IMR-90 (cell line): ENCODE data around the gene RGS10. TPM values are rescaled to one million over a fixed set of nuclear protein-coding genes. Genes with fewer than 3 reads are reported as not detected.

Experiments used
- ATAC-seq: fragments of 200-7000 bp; cut with Tn5 transposase; 2 replicates; pipeline ENCODE4 v1.9.1; 2020; ENCODE audit warnings: low read depth, mild to moderate bottlenecking, moderate library complexity
- BruUV-seq: library from RNA; stranded (reverse); fragments of 400-500 nt; replicated peaks from 2 replicates; lab custom pipeline; 2021; lab: Mats Ljungman, UMichigan
- CTCF ChIA-PET: fragments of 300-600 bp; formaldehyde crosslinking; extraction: SDS; loops from one replicate; lab custom pipeline; 2021; ENCODE audit warnings: antibody characterized with exemption; lab: Yijun Ruan, JAX
- POLR2A ChIA-PET: fragments of 300-600 bp; sonication (Branson Sonifier 250); formaldehyde crosslinking; loops from one replicate; lab custom pipeline; 2022; ENCODE audit warnings: antibody characterized with exemption; ENCODE audit not compliant: unreplicated experiment; lab: Charles Lee
- DNase-seq: peaks from one replicate; pipeline ENCODE4 v3.0.0; 2013
- H2AFZ ChIP-seq: replicated peaks from 2 replicates; pipeline ENCODE3; 2013; ENCODE audit warnings: low read length, mild to moderate bottlenecking; ENCODE audit not compliant: poor library complexity
- H2AK5ac ChIP-seq: 2 replicates; pipeline ENCODE4 v1.6.1; 2013; ENCODE audit warnings: low read depth, low read length, inconsistent platforms
- H2AK9ac ChIP-seq: replicated peaks from 2 replicates; pipeline ENCODE3; 2013; ENCODE audit warnings: mild to moderate bottlenecking, low read depth, low read length, moderate library complexity; ENCODE audit not compliant: poor library complexity
- H2BK120ac ChIP-seq: 2 replicates; pipeline ENCODE4 v1.6.1; 2013; ENCODE audit warnings: low read depth, low read length, inconsistent platforms
- H2BK15ac ChIP-seq: 3 replicates; pipeline ENCODE4 v1.6.1; 2013; ENCODE audit warnings: low read depth, low read length, inconsistent platforms
- H2BK20ac ChIP-seq: 2 replicates; pipeline ENCODE4 v1.6.1; 2013; ENCODE audit warnings: low read depth, mild to moderate bottlenecking, inconsistent platforms, low read length, moderate library complexity
- H2BK5ac ChIP-seq: 2 replicates; pipeline ENCODE4 v1.6.1; 2013; ENCODE audit warnings: mild to moderate bottlenecking, low read depth, low read length, inconsistent platforms; ENCODE audit not compliant: poor library complexity, severe bottlenecking
- H3K14ac ChIP-seq: replicated peaks from 2 replicates; pipeline ENCODE4 v1.6.1; 2013; ENCODE audit warnings: low read depth, low read length, inconsistent platforms
- H3K18ac ChIP-seq: 2 replicates; pipeline ENCODE4 v1.6.1; 2013; ENCODE audit warnings: low read depth, low read length, control low read depth
- H3K23ac ChIP-seq: 2 replicates; pipeline ENCODE4 v1.6.1; 2013; ENCODE audit warnings: low read depth, low read length, inconsistent platforms
- H3K27ac ChIP-seq: 2 replicates; pipeline ENCODE4 v1.5.1; 2013; ENCODE audit warnings: mild to moderate bottlenecking, control low read depth, low read length; ENCODE audit not compliant: insufficient read depth
- H3K27me3 ChIP-seq: 2 replicates; pipeline ENCODE4 v1.6.1; 2013; ENCODE audit warnings: low read length; ENCODE audit not compliant: control insufficient read depth, insufficient read depth
- H3K36me3 ChIP-seq: 2 replicates; pipeline ENCODE4 v1.6.1; 2013; ENCODE audit warnings: low read length, mixed read lengths; ENCODE audit not compliant: control insufficient read depth, insufficient read depth
- H3K4ac ChIP-seq: 2 replicates; pipeline ENCODE4 v1.6.1; 2013; ENCODE audit warnings: low read depth, low read length, inconsistent platforms
- H3K4me1 ChIP-seq: 2 replicates; pipeline ENCODE4 v1.6.1; 2013; ENCODE audit warnings: low read length, mixed read lengths; ENCODE audit not compliant: control insufficient read depth, insufficient read depth
- H3K4me2 ChIP-seq: 2 replicates; pipeline ENCODE4 v1.6.1; 2013; ENCODE audit warnings: low read depth, mild to moderate bottlenecking, control low read depth, low read length, moderate library complexity
- H3K4me3 ChIP-seq: 2 replicates; pipeline ENCODE4 v1.5.1; 2013; ENCODE audit warnings: low read depth, mild to moderate bottlenecking, control low read depth, low read length, moderate library complexity; ENCODE audit not compliant: insufficient read depth
- H3K56ac ChIP-seq: 2 replicates; pipeline ENCODE4 v1.6.1; 2013; ENCODE audit warnings: low read length, inconsistent platforms; ENCODE audit not compliant: insufficient read depth; ENCODE audit errors: extremely low read depth
- H3K79me1 ChIP-seq, 2 experiments: 2 replicates each; pipeline ENCODE4 v1.6.1; 2013; ENCODE audit warnings: low read length in 2 of 2, inconsistent platforms in 1 of 2, low read depth in 1 of 2
- H3K9ac ChIP-seq: 2 replicates; pipeline ENCODE4 v1.6.1; 2013; ENCODE audit warnings: low read depth, low read length, control low read depth
- H3K9me1 ChIP-seq: 2 replicates; pipeline ENCODE4 v1.6.1; 2013; ENCODE audit warnings: low read length, inconsistent platforms; ENCODE audit not compliant: insufficient read depth
- H3K9me3 ChIP-seq: 2 replicates; pipeline ENCODE4 v1.6.1; 2013; ENCODE audit warnings: low read length; ENCODE audit not compliant: control insufficient read depth, insufficient read depth
- H4K20me1 ChIP-seq: 2 replicates; pipeline ENCODE4 v1.6.1; 2013; ENCODE audit warnings: low read length, inconsistent platforms; ENCODE audit not compliant: insufficient read depth
- H4K5ac ChIP-seq: 2 replicates; pipeline ENCODE4 v1.6.1; 2013; ENCODE audit warnings: mild to moderate bottlenecking, low read depth, low read length, control low read depth
- H4K8ac ChIP-seq, 2 experiments: 2 replicates each; pipeline ENCODE4 v1.6.1; 2013; ENCODE audit warnings: low read depth in 2 of 2, low read length in 2 of 2, control low read depth in 1 of 2, inconsistent platforms in 1 of 2
- H4K91ac ChIP-seq: 2 replicates; pipeline ENCODE4 v1.6.1; 2013; ENCODE audit warnings: low read depth, low read length, inconsistent platforms; ENCODE audit not compliant: insufficient read depth
- CEBPB ChIP-seq: IDR thresholded peaks from 2 replicates; pipeline ENCODE4 v1.6.1; 2012; ENCODE audit warnings: low read depth, low read length, improper control_type of control experiment
- CHD1 ChIP-seq: IDR thresholded peaks from 2 replicates; pipeline ENCODE4 v1.6.1; 2012; ENCODE audit warnings: low read depth, low read length, improper control_type of control experiment
- ELK1 ChIP-seq: fragments of 150-350 bp; IDR thresholded peaks from 2 replicates; pipeline ENCODE4 v1.6.1; 2016; ENCODE audit warnings: low read depth, mild to moderate bottlenecking, low read length, moderate library complexity, borderline replicate concordance
- MAFK ChIP-seq: IDR thresholded peaks from 2 replicates; pipeline ENCODE4 v1.6.1; 2012; ENCODE audit warnings: low read depth, low read length, improper control_type of control experiment
- MAZ ChIP-seq: IDR thresholded peaks from 2 replicates; pipeline ENCODE4 v1.6.1; 2012; ENCODE audit warnings: low read depth, mild to moderate bottlenecking, low read length, improper control_type of control experiment, moderate library complexity, borderline replicate concordance
- NFE2L2 ChIP-seq: fragments of 150-350 bp; IDR thresholded peaks from 2 replicates; pipeline ENCODE4 v1.6.1; 2016; ENCODE audit warnings: low read depth, mild to moderate bottlenecking, low read length
- POLR2A ChIP-seq: IDR thresholded peaks from 2 replicates; pipeline ENCODE4 v1.6.1; 2012; ENCODE audit warnings: mild to moderate bottlenecking, low read depth, low read length
- RCOR1 ChIP-seq: IDR thresholded peaks from 2 replicates; pipeline ENCODE4 v1.6.1; 2012; ENCODE audit warnings: mild to moderate bottlenecking, low read length, improper control_type of control experiment; ENCODE audit not compliant: insufficient replicate concordance
- RFX5 ChIP-seq: IDR thresholded peaks from 2 replicates; pipeline ENCODE4 v1.8.0; 2012; ENCODE audit warnings: low read depth, mild to moderate bottlenecking, low read length, moderate library complexity
- SMC3 ChIP-seq: fragments of 150-350 bp; IDR thresholded peaks from 2 replicates; pipeline ENCODE4 v1.6.1; 2016; ENCODE audit warnings: low read depth, mild to moderate bottlenecking, antibody characterized with exemption, low read length, moderate library complexity
- WGBS, 2 experiments: methylation state at CpG; one replicate each; pipeline versions ENCODE4 v1.1.5 to v1.1.7; 2013; ENCODE audit warnings: missing lambda C conversion rate in 2 of 2; ENCODE audit not compliant: insufficient read length in 1 of 2; ENCODE audit errors: extremely low coverage in 2 of 2; 5-methylcytosine and 5-hydroxymethylcytosine counted together
- dilution Hi-C: fragments of 300-500 bp; cut with HindIII; formaldehyde crosslinking; loops from one replicate; pipeline ENCODE4 v1.14.3; 2018; ENCODE audit warnings: low sequenced_read_pairs; ENCODE audit not compliant: unreplicated experiment
- in situ Hi-C: fragments of 300-500 bp; cut with MboI; formaldehyde crosslinking; loops from 3 replicates; pipeline ENCODE4 v1.14.3; 2019; ENCODE audit warnings: low sequenced_read_pairs, inconsistent platforms, mixed read lengths
- intact Hi-C: fragments of 100-400 bp; cut with micrococcal nuclease; formaldehyde crosslinking; loops from 2 replicates; pipeline ENCODE4 v1.10.0; 2022
- polyA plus RNA-seq, 3 experiments: library from polyadenylated mRNA; depleted of rRNA; stranded (reverse); fragments of >200 nt; gene quantifications; 2 replicates each; pipeline ENCODE4 v1.2.3, GENCODE V29; 2012; ENCODE audit warnings: low replicate concordance in 1 of 3
- total RNA-seq: library from RNA; depleted of rRNA; stranded (reverse); fragments of >200 nt; gene quantifications from 2 replicates; pipeline ENCODE4 v1.2.3, GENCODE V29; 2012
- TF ChIP-seq, protein P1 (sequence below): fragments of 150-350 bp; IDR thresholded peaks from 2 replicates; pipeline ENCODE4 v1.6.1; 2017; ENCODE audit warnings: mild to moderate bottlenecking, antibody characterized with exemption, low read length, low read depth

RGS10 gene
- total and polyA plus RNA-seq, 2 of the 4 experiments (the other 2 are of a cell fraction): 35.3 to 89.7 TPM

DNA sequence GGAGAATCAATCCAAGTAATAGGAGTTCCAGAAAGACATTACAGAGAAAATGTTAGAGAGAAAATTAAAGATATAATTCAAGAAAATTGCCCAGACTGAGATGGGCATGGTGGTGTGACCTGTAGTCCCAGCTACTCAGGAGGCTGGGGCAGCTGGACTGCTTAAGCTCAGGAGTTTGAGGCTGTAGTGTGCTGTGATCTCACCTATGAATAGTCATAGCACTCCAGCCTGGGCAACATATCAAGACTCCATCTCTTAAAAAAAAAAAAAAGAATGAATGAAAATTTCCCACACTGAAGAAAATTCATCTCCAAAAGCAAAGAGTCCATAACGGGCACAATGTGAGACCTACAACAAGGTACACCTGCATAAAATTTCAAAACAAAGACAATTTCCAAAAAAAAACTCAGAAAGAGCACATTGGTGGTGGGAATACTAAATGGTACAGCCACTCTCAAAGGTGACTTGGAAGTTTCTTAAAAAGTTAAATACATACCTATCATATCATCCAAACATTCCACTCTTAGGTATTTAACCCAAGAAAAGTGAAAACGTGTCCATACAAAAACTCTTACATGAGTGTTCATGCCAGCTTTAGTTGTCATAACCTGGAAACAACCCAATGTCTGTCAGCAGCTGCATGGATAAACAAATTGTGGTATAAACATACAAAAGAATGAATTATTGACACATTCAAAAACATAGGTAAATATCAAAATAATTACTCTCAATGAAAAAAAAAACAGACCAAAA lies 6.9 kb upstream of the RGS10 start:
- H4K5ac ChIP-seq: no peak overlapping the region
- H2AFZ ChIP-seq: no peak overlapping the region
- no TSS peak for BruUV-seq
- H3K56ac ChIP-seq: no peak overlapping the region
- H3K4ac ChIP-seq: no peak overlapping the region
- peaks cover 11% of the 10 kb centered on the region for H3K27me3 ChIP-seq
- no peak overlapping the region for H3K4me3 ChIP-seq
- no peak overlapping the region for H3K14ac ChIP-seq
- H3K79me1 ChIP-seq: no peaks in the 10 kb centered on the region
- H2AK9ac ChIP-seq: no peak overlapping the region
- ATAC-seq (no peak), DNase-seq (no peak)
- H3K9me1 ChIP-seq: peaks cover 4% of the 10 kb centered on the region; the same call in 1 of the 2 replicates
- H3K27ac ChIP-seq: no peak overlapping the region
- H3K23ac ChIP-seq: no peak overlapping the region
- H2AK5ac ChIP-seq: no peak overlapping the region
- intact Hi-C loops: no loop called here
- H3K4me1 ChIP-seq: peaks cover 5% of the 10 kb centered on the region; the same call in 1 of the 2 replicates
- H3K4me2 ChIP-seq: no peak overlapping the region
- no peak overlapping the region for H4K8ac ChIP-seq
- H2BK5ac ChIP-seq: no peak overlapping the region
- no peak overlapping the region for H4K91ac ChIP-seq
- TF ChIP-seq SMC3 (no peak), CHD1 (no peak), NFE2L2 (no peak), POLR2A (no peak), RCOR1 (no peak), CEBPB (no peak), RFX5 (no peak), MAFK (no peak), ELK1 (no peak), MAZ (no peak)
- TF ChIP-seq, protein P1, sequence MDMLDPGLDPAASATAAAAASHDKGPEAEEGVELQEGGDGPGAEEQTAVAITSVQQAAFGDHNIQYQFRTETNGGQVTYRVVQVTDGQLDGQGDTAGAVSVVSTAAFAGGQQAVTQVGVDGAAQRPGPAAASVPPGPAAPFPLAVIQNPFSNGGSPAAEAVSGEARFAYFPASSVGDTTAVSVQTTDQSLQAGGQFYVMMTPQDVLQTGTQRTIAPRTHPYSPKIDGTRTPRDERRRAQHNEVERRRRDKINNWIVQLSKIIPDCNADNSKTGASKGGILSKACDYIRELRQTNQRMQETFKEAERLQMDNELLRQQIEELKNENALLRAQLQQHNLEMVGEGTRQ: no peak
- H2BK20ac ChIP-seq: no peak overlapping the region
- no peak overlapping the region for H3K18ac ChIP-seq
- no CpG with 5 or more reads among the region's 2 CpGs for WGBS, 2 experiments
- ChIA-PET CTCF (interaction anchor here (0.5 kb wide), 1 partner anchor 45 kb away, joined by 3 read pairs; no protein-coding TSS in a partner anchor), POLR2A (interaction anchor here (0.5 kb wide), 1 partner anchor 9 kb away, joined by 3 read pairs; no protein-coding TSS in a partner anchor)
- no peak overlapping the region for H2BK120ac ChIP-seq
- in situ Hi-C loops: no loop called here
- H3K36me3 ChIP-seq: no peaks in the 10 kb centered on the region
- H2BK15ac ChIP-seq: no peak overlapping the region
- no peak overlapping the region for H3K9ac ChIP-seq
- dilution Hi-C loops: no loop called here
- no peaks in the 10 kb centered on the region; the same call in 1 of the 2 replicates for H3K9me3 ChIP-seq
- no peaks in the 10 kb centered on the region for H4K20me1 ChIP-seq
